CD1c-positive myeloid dendritic cell (primary cell): ENCODE results near the gene TMEM132D.

ENCODE experiments used
- DNase-seq: peaks from one replicate; pipeline ENCODE4 v3.0.0-alpha.2; 2016; ENCODE audit errors: extremely low spot score

The TMEM132D gene

GRCh38 chr12:129873111-129873832 is 30.6 kb downstream of the TMEM132D start:
- DNase-seq: no peak

- DNase-seq: no peak
These were observed 31.5 kb downstream of the TMEM132D start for GRCh38 chr12:129871991-129872972.

- DNase-seq: no peak
These were observed 33.0 kb downstream of the TMEM132D start for GRCh38 chr12:129870796-129871195.

- DNase-seq: no peak
These were observed 33.7 kb downstream of the TMEM132D start for GRCh38 chr12:129870136-129870535.

GRCh38 chr12:129868575-129868974 is 35.2 kb downstream of the TMEM132D start:
- no peak for DNase-seq

GRCh38 chr12:129863938-129864337 is 39.9 kb downstream of the TMEM132D start:
- no peak for DNase-seq

- no peak for DNase-seq
These were observed 41.2 kb downstream of the TMEM132D start for GRCh38 chr12:129862561-129863175.

GRCh38 chr12:129861951-129862350 is 41.9 kb downstream of the TMEM132D start:
- DNase-seq: no peak

- no peak for DNase-seq
These were observed 49.2 kb downstream of the TMEM132D start for GRCh38 chr12:129854591-129854990.

- DNase-seq: no peak
These were observed 52.5 kb downstream of the TMEM132D start for GRCh38 chr12:129851296-129851695.

GRCh38 chr12:129848876-129849275 is 54.9 kb downstream of the TMEM132D start:
- DNase-seq: no peak

GRCh38 chr12:129847063-129847462 is 56.8 kb downstream of the TMEM132D start:
- DNase-seq: no peak

GRCh38 chr12:129844662-129845220 is 59.1 kb downstream of the TMEM132D start:
- DNase-seq: no peak

- no peak for DNase-seq
These were observed 62.6 kb downstream of the TMEM132D start for GRCh38 chr12:129841251-129841650.

GRCh38 chr12:129840145-129840884 is 63.5 kb downstream of the TMEM132D start:
- DNase-seq: no peak

- DNase-seq: no peak
These were observed 64.1 kb downstream of the TMEM132D start for GRCh38 chr12:129839679-129840078.

GRCh38 chr12:129831294-129831693 is 72.5 kb downstream of the TMEM132D start:
- no peak for DNase-seq

- DNase-seq: no peak
These were observed 73.0 kb downstream of the TMEM132D start for GRCh38 chr12:129830796-129831195.

- DNase-seq: no peak
These were observed 75.9 kb downstream of the TMEM132D start for GRCh38 chr12:129827866-129828384.

GRCh38 chr12:129827102-129827865 is 76.5 kb downstream of the TMEM132D start:
- DNase-seq: no peak
